ENCODE results near the gene BFAR. TPM values are rescaled to one million over a fixed set of nuclear protein-coding genes. Genes with fewer than 3 reads are reported as not detected.

BFAR gene
- total and polyA plus RNA-seq, 10 of the 15 experiments (the other 5 are each of a cell fraction or from before 2014, with no cell fraction given): 34.6 to 62.0 (median 43.4) TPM

- ChIA-PET SMC1A (ENCODE audit: uncharacterized antibody, unreplicated experiment) (interaction anchor here (0.6 to 3.1 kb wide), 12 partner anchors 14 to 985 kb away, joined by 3 to 22 read pairs (median 4); partner anchors contain the start of gene PARN), CTCF (interaction anchor here (0.9 to 1.8 kb wide), 4 partner anchors 48 to 683 kb away, joined by 3 to 5 read pairs (median 3); no protein-coding TSS in a partner anchor), RAD21 (ENCODE audit: unreplicated experiment) (interaction anchor here (1.1 to 1.3 kb wide), 2 partner anchors 24 to 28 kb away, joined by 3 to 6 read pairs; partner anchors contain the start of gene PARN), POLR2A (interaction anchor here (0.6 to 1.9 kb wide), 5 partner anchors 12 to 411 kb away, joined by 3 to 14 read pairs (median 6); partner anchors contain the start of gene PARN)
- intact Hi-C loops (cut with micrococcal nuclease; ENCODE audit: unreplicated experiment) (loop anchor here (10.0 kb wide), 1 partner anchor 301 kb away; no protein-coding TSS in a partner anchor), in situ Hi-C loops (cut with MboI) (no loop called here)
- FAIRE-seq (no peak), ATAC-seq (peak; percentile 59), DNase-seq (ENCODE audit: low read depth, low spot score) (peak; percentile 55)
- Histone ChIP-seq H3K36me3 (ENCODE audit: control insufficient read depth in 2 of 2, insufficient read depth in 2 of 2, low read length in 1 of 2) (peaks cover 8 to 28% of the 10 kb centered on the region in 2 experiments), H3K4me3 (peak overlapping the region; percentile 1; the same call in 1 of the 2 replicates), H3K9me3 (replicated peaks; ENCODE audit: control insufficient read depth, insufficient read depth, low read length) (no peaks in the 10 kb centered on the region; the same call in 2 of the 3 replicates), H2AFZ (ENCODE audit: control insufficient read depth, low read depth, low read length) (peak overlapping the region; percentile 37; the same call in 1 of the 2 replicates), H3K27ac (ENCODE audit: control insufficient read depth, insufficient read depth) (peak overlapping the region; percentile 94), H3K27me3 (replicated peaks in 1 of 2; ENCODE audit: control insufficient read depth in 2 of 2, insufficient read depth in 2 of 2, low read length in 1 of 2) (no peaks in the 10 kb centered on the region), H3K4me1 (ENCODE audit: control insufficient read depth, insufficient read depth, low read length) (peaks cover 42% of the 10 kb centered on the region), H3K79me2 (ENCODE audit: control insufficient read depth, insufficient read depth, low read length) (peaks cover 5% of the 10 kb centered on the region), H3K4me2 (ENCODE audit: control insufficient read depth, insufficient read depth) (peak overlapping the region; percentile 83), H4K20me1 (ENCODE audit: control insufficient read depth, insufficient read depth) (no peaks in the 10 kb centered on the region), H3K9ac (ENCODE audit: control insufficient read depth, insufficient read depth, low read length) (peak overlapping the region; percentile 61)
- BruUV-seq (replicated peaks): no TSS peak
- 2% methylated on average over 6 of the region's 6 CpGs for WGBS (ENCODE audit: insufficient coverage, insufficient replicate concordance, low lambda C conversion rate, missing lambda C conversion rate)
- TF ChIP-seq WRNIP1 (IDR thresholded peaks at IDR 0.05; ENCODE audit: borderline replicate concordance, low read depth, low read length) (no peak), SUPT20H (IDR thresholded peaks at IDR 0.05; ENCODE audit: borderline replicate concordance, control insufficient read depth, low read depth, low read length) (no peak), CHD1 (IDR thresholded peaks at IDR 0.05; ENCODE audit: low read depth, low read length) (no peak), ZBED1 (IDR thresholded peaks at IDR 0.05; ENCODE audit: borderline replicate concordance) (peak; percentile 28; the same call in 1 of the 2 replicates), HDGF (IDR thresholded peaks at IDR 0.05) (no peak), ZNF384 (IDR thresholded peaks at IDR 0.05; ENCODE audit: borderline replicate concordance, low read depth, low read length) (peak; percentile 51; the same call in 1 of the 2 replicates), MEF2A (IDR thresholded peaks at IDR 0.05; ENCODE audit: insufficient read depth, low read depth, low read length) (0 out of 2 replicates have a peak, but pooled peaks have one; percentile 26), EED (IDR thresholded peaks at IDR 0.05; ENCODE audit: low read depth) (peak; percentile 68), TBL1XR1 (IDR thresholded peaks at IDR 0.05; ENCODE audit: low read depth, low read length) (no peak), BHLHE40 (IDR thresholded peaks at IDR 0.05; ENCODE audit: borderline replicate concordance in 1 of 2, low read depth in 2 of 2, low read length in 1 of 2) (peak; percentile 62 to 76; a peak in 2 of 4 replicates), E4F1 (IDR thresholded peaks at IDR 0.05; ENCODE audit: borderline replicate concordance, partially characterized antibody) (no peak), PAX5 (IDR thresholded peaks at IDR 0.05; ENCODE audit: borderline replicate concordance, low read depth, low read length) (peak; percentile 46; the same call in 1 of the 2 replicates), RUNX3 (IDR thresholded peaks at IDR 0.05; ENCODE audit: low read length) (peak; percentile 55), YY1 (IDR thresholded peaks at IDR 0.05; ENCODE audit: low read depth, low read length) (no peak), STAT3 (IDR thresholded peaks at IDR 0.05; ENCODE audit: low read depth, low read length) (no peak)
- TF ChIP-seq, protein P1, sequence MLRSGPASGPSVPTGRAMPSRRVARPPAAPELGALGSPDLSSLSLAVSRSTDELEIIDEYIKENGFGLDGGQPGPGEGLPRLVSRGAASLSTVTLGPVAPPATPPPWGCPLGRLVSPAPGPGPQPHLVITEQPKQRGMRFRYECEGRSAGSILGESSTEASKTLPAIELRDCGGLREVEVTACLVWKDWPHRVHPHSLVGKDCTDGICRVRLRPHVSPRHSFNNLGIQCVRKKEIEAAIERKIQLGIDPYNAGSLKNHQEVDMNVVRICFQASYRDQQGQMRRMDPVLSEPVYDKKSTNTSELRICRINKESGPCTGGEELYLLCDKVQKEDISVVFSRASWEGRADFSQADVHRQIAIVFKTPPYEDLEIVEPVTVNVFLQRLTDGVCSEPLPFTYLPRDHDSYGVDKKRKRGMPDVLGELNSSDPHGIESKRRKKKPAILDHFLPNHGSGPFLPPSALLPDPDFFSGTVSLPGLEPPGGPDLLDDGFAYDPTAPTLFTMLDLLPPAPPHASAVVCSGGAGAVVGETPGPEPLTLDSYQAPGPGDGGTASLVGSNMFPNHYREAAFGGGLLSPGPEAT (IDR thresholded peaks at IDR 0.05; ENCODE audit: low read depth): peak; percentile 13; the same call in 1 of the 2 replicates
Measured at GRCh38 chr16:14606102-14606501, 26.6 kb upstream of the BFAR start.

Measured in GM12878 (cell line).